Mucosa of stomach (tissue), 1 donor: ENCODE results near the gene MCOLN1.
A peak's percentile ranks its signal among the peaks of the same experiment; 100 is the strongest.

Experiments used
- H3K27me3 ChIP-seq: one replicate; pipeline ENCODE4 v1.7.0; 2013; ENCODE audit warnings: mild to moderate bottlenecking, low read length; ENCODE audit not compliant: control insufficient read depth, insufficient read depth
- H3K36me3 ChIP-seq: one replicate; pipeline ENCODE4 v1.7.0; 2013; ENCODE audit warnings: low read length; ENCODE audit not compliant: control insufficient read depth, insufficient read depth
- H3K4me1 ChIP-seq: one replicate; pipeline ENCODE4 v1.7.0; 2013; ENCODE audit warnings: mild to moderate bottlenecking, low read length; ENCODE audit not compliant: control insufficient read depth, insufficient read depth
- H3K4me3 ChIP-seq: one replicate; pipeline ENCODE4 v1.7.0; 2013; ENCODE audit warnings: low read length
- H3K9ac ChIP-seq: one replicate; pipeline ENCODE4 v1.7.0; 2013; ENCODE audit warnings: mild to moderate bottlenecking, low read length, moderate library complexity
- H3K9me3 ChIP-seq: one replicate; pipeline ENCODE4 v1.7.0; 2013; ENCODE audit warnings: mild to moderate bottlenecking, low read length, moderate library complexity; ENCODE audit not compliant: control insufficient read depth
- donor health status: Pancreatic carcinoma.

The MCOLN1 gene

DNA sequence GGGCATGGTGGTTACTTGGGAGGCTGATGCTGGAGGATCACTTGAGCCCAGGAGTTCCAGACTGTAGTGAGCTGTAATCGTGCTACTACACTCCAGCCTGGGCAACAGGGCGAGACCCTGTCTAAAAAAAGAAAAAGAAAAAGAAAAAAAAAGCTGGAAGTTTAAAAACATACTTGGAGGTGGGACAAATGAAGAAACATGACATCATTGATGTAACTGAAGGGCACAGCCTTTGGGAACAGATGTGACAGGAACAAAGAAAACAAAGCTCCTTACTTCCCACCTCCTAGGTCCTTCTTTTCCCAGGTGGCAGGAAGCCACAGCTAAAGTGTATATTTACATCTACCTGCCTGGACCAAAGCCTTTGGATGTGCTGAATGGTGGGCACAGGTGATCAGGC, 35.5 kb upstream of the MCOLN1 start:
- H3K4me3 ChIP-seq = no peak overlapping the region
- no peaks in the 10 kb centered on the region for H3K36me3 ChIP-seq
- H3K27me3 ChIP-seq = no peaks in the 10 kb centered on the region
- H3K4me1 ChIP-seq = peaks cover 23% of the 10 kb centered on the region
- no peak overlapping the region for H3K9ac ChIP-seq
- H3K9me3 ChIP-seq = no peaks in the 10 kb centered on the region

DNA sequence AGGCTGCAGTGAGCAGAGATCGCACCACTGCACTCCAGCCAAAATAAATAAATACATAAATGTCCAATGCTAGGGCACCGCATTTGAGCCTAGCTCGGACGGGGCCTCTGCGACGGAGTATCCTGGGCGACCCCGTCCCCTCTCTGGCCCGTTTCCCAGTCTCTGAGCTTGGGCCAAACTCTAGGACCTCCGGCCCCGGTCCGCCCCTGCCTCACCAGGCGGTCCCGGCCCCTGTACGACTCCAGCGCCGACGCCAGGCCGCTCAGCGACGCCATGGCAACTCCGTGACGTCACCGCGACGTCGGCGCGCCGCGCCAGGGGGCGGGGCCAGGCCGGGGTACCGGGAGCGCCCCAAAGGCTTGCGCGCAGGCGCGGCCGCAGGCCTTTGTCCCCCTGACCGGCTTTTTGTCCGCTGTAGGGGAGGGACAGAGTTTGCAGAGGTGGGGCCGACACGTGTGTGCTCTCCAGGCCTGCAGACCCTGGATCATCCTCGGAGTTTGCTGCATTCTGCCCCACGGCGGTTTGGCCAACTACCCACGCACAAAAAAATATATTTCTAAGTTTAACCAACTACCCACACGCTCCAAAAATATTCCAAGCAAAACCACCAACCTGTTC, 33.6 kb upstream of the MCOLN1 start, which contains the start of gene PEX11G:
Gene PEX11G, minus strand, starts transcription at position 300 of the 618 bp plus-strand sequence. Its CDS starts 25 bp downstream, at position 275.
- no peaks in the 10 kb centered on the region for H3K9me3 ChIP-seq

DNA sequence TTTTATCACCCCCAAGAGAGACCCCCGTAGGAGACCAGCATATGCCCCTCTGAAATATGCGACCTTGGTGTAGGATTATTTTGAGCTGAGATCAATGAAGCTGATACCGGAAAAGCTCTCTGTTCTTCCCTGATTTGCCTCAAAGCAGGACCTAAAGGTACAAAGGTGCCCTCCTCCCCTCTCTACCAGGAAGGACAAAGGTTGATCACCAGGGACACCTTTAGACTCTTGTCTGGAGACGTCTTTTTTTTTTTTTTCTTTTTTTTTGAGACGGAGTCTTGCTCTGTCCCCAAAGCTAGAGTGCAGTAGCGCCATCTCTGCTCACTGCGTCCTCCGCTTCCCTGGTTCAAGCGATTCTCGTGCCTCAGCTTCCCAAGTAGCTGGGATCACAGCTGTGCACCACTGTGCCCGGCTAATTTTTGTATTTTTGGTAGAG, 32.8 kb upstream of the MCOLN1 start:
- H3K4me1 ChIP-seq = peaks cover 18% of the 10 kb centered on the region
- no peaks in the 10 kb centered on the region for H3K9me3 ChIP-seq
- no peaks in the 10 kb centered on the region for H3K36me3 ChIP-seq
- H3K9ac ChIP-seq = no peak overlapping the region
- H3K27me3 ChIP-seq = no peaks in the 10 kb centered on the region
- no peak overlapping the region for H3K4me3 ChIP-seq

More for the DNA sequence above, 33.6 kb upstream of the MCOLN1 start, which contains the start of gene PEX11G:
- Histone ChIP-seq H3K4me1 (peaks cover 14% of the 10 kb centered on the region), H3K9ac (peak within 1 kb of the TSS; percentile 83), H3K4me3 (peak within 1 kb of the TSS; percentile 48), H3K27me3 (no peaks in the 10 kb centered on the region), H3K36me3 (no peaks in the 10 kb centered on the region)

DNA sequence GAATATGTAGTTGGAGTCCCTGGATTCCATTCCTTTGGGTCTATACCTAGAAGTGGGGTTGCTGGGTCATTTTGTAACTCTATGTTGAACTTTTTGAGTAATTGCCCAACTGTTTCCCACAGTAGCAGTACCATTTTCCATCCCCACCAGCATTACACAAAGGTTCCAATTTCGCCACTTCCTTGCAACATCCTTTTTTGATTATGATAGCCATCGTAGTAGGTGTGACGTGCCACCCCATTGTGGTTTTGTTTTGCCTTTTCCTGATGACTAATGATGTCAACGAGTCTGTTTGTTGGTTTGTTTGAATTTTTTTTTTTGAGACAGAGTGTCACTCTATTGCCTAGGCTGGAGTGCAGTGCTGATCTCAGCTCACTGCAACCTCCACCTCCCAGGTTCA, 30.3 kb upstream of the MCOLN1 start:
- no peaks in the 10 kb centered on the region for H3K36me3 ChIP-seq
- no peak overlapping the region for H3K9ac ChIP-seq
- H3K4me3 ChIP-seq = no peak overlapping the region
- no peaks in the 10 kb centered on the region for H3K9me3 ChIP-seq
- peaks cover 18% of the 10 kb centered on the region for H3K4me1 ChIP-seq
- no peaks in the 10 kb centered on the region for H3K27me3 ChIP-seq

DNA sequence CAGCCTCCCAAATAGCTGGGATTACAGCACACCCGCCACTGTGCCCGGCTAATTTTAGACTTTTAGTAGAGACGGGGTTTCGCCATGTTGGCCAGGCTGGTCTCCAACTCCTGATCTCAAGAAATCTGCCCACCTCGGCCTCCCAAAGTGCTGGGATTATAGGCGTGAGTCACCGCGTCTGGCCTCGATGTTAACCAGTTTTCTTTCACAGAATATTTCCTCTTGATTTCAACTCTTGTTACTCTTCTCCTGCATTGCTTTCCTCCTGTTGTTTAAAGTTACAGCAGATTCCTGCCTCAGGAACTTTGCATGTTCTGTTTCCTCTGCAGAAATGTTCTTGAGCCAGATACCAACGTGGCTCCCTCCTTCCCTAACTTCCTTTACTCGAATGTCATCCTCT, 29.9 kb upstream of the MCOLN1 start:
- no peak overlapping the region for H3K9ac ChIP-seq
- peaks cover 18% of the 10 kb centered on the region for H3K4me1 ChIP-seq
- no peaks in the 10 kb centered on the region for H3K27me3 ChIP-seq
- no peak overlapping the region for H3K4me3 ChIP-seq
- no peaks in the 10 kb centered on the region for H3K9me3 ChIP-seq
- H3K36me3 ChIP-seq = no peaks in the 10 kb centered on the region

DNA sequence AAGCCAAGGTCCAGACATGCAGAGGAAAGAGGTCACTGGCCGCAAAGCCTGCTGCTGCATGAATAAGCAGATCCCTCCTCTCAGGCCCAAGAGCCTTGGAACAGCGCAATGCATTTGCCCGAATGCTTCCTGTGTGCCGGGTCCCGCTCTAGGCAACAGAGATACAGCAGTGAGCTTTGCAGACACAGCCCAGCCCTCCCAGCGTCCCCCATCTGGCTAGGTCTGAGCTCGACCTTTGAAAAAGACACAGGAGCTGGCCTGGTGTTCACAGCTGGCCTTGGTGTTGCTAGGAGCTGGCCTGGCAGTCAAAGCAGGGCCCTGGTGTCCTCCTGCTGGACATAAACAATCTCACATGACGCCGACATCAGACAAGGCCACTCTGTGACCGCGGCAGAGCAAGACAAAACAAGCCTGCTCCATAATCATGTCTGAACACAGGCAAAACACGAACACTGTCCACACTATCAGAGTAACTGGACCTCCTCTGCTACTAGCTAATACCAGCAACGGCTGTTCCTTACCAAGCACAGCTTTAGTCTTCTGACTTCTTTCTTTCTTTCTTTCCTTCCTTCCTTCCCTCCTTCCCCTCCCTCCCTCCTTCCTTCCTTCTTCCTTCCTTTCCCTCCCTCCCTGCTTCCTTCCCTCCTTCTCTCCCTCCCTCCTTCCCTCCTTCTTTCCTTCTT, 27.9 kb upstream of the MCOLN1 start:
- Histone ChIP-seq H3K27me3 (no peaks in the 10 kb centered on the region), H3K9ac (no peak overlapping the region), H3K4me1 (peaks cover 8% of the 10 kb centered on the region), H3K9me3 (no peaks in the 10 kb centered on the region), H3K4me3 (no peak overlapping the region), H3K36me3 (no peaks in the 10 kb centered on the region)

DNA sequence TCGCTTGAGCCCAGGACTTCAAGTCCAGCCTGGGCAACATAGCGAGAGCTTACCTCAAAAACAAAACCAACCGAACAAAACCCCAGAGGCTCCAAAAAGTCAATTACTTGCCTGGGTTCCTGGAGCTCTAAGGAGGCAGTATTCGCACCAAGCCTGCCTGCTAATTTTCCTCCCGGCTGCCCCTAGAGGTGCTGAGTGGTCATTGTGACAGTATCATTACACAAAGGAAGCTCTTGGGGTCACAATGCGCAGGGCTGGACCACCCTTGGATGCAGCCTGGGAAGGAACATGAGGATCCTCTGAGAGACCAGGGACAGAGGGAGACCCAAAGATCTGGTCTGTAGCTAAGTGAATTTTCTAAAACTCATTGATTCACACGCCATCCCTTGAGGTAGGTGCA, 25.1 kb upstream of the MCOLN1 start:
- no peaks in the 10 kb centered on the region for H3K36me3 ChIP-seq
- no peak overlapping the region for H3K9ac ChIP-seq
- H3K4me1 ChIP-seq = peaks cover 4% of the 10 kb centered on the region
- no peaks in the 10 kb centered on the region for H3K9me3 ChIP-seq
- H3K27me3 ChIP-seq = peaks cover 4% of the 10 kb centered on the region
- H3K4me3 ChIP-seq = no peak overlapping the region

DNA sequence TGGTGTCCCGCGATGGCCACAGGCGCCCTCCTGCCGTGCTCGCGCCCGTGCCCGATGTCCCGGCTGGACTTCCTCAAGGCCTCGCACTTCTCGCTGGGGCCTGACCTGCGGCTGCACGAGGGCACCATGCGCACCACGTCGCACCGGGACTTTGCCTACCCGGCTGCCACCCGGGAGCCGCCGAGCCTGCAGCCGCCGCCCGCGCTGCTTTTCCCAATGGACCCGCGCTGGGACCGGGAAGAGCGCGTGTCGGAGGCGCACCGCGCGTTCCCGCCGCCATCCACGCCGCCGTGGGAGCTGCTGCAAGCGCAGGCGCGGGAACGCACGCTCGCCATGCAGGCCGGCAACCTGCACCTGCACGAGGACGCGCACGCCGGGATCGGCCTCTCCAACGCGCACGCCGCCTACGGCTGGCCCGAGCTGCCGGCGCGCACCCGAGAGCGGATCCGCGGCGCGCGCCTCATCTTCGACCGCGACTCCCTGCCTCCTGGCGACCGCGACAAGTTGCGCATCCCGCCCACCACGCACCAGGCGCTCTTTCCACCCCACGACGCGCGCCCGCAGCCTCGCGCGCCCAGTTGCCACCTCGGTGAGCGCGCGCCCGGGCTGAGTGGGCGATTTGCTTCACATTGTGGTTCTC, 21.5 kb upstream of the MCOLN1 start:
- H3K27me3 ChIP-seq = peaks cover 4% of the 10 kb centered on the region
- no peak overlapping the region for H3K9ac ChIP-seq
- H3K9me3 ChIP-seq = no peaks in the 10 kb centered on the region
- no peaks in the 10 kb centered on the region for H3K36me3 ChIP-seq
- no peak overlapping the region for H3K4me3 ChIP-seq
- peaks cover 10% of the 10 kb centered on the region for H3K4me1 ChIP-seq

DNA sequence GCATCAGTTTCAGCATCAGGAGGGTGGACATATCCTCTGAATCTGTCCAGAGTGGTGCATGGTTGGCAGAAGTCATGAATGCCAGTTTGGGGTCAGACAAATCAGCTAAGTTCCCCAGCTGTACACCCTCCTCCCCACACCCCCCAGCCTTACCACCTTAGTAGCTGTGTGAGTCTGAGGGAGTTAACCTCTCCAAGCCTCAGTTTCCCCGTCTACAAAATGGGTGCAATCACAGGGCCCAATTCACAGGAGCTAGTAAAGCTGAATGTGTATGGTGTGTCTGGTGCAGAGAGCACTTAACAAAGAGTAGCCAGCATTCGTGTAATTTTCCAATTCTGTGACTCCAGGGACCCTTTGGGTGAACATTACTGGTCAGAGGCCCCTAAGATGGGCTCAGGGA, 19.9 kb upstream of the MCOLN1 start:
- H3K36me3 ChIP-seq = no peaks in the 10 kb centered on the region
- H3K4me3 ChIP-seq = no peak overlapping the region
- no peaks in the 10 kb centered on the region for H3K9me3 ChIP-seq
- no peak overlapping the region for H3K9ac ChIP-seq
- H3K4me1 ChIP-seq = peaks cover 10% of the 10 kb centered on the region
- peaks cover 4% of the 10 kb centered on the region for H3K27me3 ChIP-seq

DNA sequence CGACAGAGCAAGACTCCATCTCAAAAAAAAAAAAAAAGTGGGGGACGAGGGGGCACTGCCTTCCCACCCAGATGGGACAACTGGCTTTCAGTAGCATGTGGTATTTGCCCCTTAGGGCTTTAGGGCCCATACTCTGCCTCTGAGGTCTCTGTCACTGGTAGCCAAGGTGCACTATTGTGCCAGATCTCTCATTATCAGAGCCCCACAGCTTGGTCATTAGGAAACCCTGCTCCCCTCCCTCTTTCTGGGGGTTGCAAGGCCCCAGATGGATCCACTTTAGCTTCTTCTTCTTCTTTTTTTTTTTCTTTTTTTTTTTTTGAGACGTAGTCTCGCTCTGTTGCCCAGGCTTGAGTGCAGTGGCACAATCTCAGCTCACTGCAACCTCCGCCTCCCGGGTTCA, 17.7 kb upstream of the MCOLN1 start:
- no peaks in the 10 kb centered on the region for H3K9me3 ChIP-seq
- H3K4me1 ChIP-seq = peaks cover 17% of the 10 kb centered on the region
- no peaks in the 10 kb centered on the region for H3K36me3 ChIP-seq
- peaks cover 4% of the 10 kb centered on the region for H3K27me3 ChIP-seq
- no peak overlapping the region for H3K9ac ChIP-seq
- no peak overlapping the region for H3K4me3 ChIP-seq

DNA sequence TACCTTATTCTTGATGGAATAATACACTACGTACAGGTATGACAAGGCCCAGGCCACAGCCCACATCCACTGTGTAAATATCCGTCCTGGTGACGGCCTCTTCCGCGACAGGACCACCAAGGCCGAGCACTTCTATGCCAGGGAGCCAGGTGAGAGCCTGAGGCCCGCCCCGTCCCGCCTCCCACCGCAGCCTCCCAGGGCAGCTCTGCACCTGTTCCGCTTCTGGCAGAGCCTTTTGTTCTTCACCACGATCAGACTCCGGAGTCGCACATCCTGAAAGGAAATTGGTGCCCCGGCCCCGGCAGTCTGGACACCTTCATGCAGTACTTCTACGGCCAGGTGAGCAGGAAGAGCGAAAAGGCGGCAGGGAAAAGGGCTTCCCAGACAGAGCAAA, 17.1 kb upstream of the MCOLN1 start:
- H3K9me3 ChIP-seq = no peaks in the 10 kb centered on the region
- peak overlapping the region; percentile 36 for H3K4me3 ChIP-seq
- H3K27me3 ChIP-seq = peaks cover 4% of the 10 kb centered on the region
- H3K36me3 ChIP-seq = no peaks in the 10 kb centered on the region
- H3K4me1 ChIP-seq = peaks cover 17% of the 10 kb centered on the region
- peak overlapping the region; percentile 9 for H3K9ac ChIP-seq

DNA sequence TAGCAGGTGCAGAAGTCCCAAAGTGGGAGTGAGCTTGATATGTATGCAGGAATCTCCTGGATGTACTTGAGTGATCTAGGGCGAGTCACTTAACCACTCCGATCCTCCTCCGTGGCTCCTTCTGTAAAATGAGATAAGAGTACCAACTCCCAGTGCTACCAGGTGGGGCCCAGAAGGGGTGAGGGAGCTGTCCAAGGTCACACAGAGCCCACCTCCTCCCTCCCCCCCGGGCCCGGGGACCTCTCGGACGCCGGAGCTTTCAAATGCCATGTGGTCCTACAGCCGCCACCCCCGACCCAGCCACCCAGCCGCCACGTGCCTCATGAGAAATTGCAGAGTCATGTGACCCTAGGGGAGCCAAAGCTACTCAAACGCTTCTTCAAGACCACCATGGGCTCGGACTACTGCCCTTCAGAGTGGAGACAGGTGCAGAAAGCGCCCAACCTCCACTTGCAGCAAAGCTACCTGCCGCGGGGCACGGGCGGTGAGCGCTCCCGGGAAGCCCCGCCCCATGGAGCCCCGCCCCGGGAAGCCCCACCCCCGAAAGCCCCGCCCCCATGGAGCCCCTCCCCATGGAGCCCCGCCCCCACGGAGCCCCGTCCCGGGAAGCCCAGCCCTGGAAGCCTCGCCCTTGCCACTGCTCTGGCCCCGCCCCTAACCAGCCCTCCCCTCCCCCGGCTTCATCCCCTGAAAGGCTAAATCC, 16.6 kb upstream of the MCOLN1 start:
- Histone ChIP-seq H3K4me1 (peaks cover 17% of the 10 kb centered on the region), H3K27me3 (peaks cover under 1% of the 10 kb centered on the region), H3K36me3 (no peaks in the 10 kb centered on the region), H3K9me3 (no peaks in the 10 kb centered on the region), H3K4me3 (peak overlapping the region; percentile 36), H3K9ac (peak overlapping the region; percentile 9)
